HUDEP-2 (cell line): ENCODE results near the gene UBA6.
A peak's percentile ranks its signal among the peaks of the same experiment; 100 is the strongest.
"Not testable (repeated sequence)": the region's sequence is repeated elsewhere in the genome, so short reads cannot be mapped to it uniquely, and the experiment has no call there.

Source experiments
- DNase-seq, 76 experiments: peaks; one replicate each; lab custom pipeline; 2025; ENCODE audit not compliant: unreplicated experiment in 76 of 76; lab: John Stamatoyannopoulos, UW

The UBA6 gene

DNA sequence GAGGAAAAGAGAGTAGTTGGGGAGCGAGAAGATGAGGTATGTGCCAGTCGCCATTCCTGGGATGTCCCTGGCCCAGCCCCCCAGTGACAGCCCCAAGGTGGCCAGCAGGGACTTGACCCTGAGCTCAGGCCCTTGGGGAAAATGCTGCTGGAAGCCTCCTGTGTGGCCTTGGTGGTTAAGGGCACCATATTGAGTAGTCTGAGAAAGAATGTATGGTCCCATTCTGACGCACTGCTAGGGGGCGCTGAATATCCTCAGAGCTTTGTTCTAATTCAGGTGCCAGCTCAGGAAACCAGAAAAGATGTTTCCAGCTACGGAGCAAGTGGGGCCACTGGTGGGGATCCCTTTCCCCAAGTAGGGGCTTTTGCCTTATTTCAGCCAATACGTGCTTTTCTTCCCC is 14.0 kb upstream of the UBA6 start:
- no peak for DNase-seq

DNA sequence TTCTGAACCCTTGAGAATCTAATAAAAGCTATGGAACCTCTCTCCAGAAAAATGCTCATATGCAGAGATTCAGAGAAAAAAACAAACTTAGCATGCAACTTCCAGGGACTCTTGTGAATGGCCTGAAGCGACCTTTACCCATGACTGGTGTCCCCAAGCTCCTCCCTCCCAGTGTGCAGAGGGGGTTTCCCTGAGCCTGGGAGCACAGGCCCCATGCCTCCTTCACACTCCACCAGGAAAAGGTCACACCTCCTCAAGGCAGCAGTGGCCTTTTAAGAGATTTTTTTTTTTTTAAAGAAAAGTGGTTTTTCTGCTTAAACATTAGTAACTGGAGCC is 13.3 kb upstream of the UBA6 start:
- DNase-seq = no peak

DNA sequence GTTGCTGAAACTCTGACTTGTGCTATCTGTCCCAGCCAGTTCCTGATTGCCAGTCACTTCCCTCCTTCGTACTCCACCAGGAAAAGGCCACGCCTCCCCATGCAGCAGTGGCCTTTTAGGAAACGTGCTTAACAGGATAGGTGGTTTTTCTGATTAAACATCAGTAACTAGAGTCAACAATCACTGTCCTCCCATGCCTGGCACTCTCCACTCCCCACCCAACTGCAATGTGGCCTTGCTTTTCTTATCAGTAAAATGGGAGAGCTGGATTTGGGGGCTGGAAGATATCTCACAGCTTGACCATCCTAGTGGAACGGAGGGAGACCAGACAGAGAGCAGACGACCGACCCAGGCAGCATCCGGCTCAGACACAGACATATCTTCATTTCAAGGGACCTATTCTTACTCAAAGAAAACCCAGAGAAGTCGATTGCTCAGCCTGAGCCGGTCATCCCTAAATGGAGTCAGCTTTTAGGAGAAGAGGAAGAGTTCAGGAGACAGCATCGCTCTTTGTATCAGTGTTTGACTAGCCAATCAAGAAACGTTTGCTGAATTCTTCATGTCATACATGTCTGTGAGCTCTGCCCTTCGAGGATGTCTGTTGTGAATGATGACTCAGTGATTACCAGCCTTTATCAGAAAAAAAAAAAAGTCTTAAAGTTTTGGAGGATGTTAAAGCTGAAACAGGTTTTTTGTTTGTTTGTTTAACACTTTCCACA is 12.7 kb upstream of the UBA6 start:
- peak in 3 of 76 experiments; percentile 1 to 14 (median 9) for DNase-seq

DNA sequence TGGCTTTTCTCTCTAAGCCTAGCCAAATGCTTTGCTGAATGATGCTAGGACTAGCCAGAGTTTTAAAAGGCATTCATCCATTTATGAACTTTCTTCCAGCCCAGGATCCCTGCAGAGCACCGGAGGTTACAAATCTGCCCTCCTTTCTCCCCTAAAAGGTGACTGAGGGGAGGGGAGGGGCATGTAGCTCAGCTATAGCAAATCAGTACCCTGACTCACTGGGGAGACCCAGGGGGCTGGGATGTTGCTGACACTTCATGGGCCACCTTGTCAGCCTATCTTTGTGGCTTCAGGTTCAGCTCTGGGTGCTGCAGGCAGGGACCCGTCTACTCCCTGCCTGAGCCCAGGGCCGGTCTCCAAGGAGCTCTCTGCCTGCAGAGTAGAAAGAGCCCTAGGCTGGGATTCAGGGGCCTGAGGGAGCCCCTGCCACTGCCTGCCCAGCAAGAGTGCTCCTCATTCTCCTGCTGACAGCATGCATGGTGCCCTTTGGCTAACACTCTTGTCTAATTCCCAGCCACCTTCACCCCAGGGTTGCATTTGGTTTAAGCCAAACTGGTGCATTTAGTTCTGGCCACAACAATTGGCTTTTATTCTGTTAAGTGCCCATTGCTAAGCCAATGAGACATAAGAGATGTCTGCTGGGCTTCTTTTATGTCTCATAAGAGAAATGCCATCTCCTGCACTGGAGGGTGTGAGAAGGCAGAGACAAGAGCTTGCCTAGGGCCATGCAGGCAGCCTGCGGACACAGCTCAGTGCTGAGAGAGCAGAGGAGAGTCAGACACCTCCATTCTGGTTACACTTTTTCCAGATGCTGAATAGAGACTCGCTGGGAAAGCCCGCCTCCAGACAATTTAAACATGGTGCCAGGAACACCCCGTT is 11.9 kb upstream of the UBA6 start:
- no peak for DNase-seq

DNA sequence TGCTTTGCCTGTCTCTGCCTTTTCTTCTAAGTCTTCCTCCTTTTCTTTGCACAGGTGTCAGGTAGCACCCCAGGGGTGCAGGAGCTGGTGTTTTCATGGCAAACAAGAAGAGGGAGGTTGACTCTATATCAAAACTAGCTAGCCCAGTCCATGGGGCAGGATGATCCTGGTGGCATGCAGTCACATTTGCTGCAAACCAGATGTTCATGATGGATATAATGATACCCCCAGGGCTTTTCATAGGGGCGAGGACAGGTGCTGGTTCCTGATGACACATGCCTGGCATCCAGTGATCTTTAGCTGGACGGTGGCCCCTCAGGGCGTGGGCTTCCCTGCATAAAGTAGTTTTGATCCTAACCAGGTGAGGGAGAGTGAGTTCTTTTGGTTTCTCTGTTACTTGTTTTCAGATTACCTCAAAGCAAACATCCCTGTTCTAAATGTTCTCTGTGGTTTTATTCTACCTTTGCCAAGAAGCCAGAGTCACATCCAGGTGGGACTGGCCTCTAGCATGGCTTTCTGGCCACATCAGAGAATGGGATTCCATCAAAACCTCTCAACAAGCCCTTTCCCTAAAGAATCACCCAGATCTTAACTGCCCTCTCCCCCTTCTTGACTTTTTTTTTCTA is 11.2 kb upstream of the UBA6 start:
- DNase-seq = no peak

DNA sequence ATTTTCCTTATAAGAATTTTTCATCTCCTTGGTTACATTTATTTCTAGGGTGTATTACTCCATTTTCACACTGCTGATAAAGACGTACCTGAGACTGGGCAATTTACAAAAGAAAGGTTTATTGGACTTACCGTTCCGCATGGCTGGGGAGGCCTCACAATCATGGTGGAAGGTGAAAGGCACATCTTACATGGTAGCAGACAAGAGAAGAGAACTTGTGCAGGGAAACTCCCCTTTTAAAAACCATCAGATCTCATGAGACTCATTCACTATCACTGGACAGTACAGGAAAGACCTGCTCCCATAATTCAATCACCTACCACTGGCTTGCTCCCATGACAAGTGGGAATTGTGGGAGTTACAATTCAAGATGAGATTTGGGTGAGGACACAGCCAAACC is 5.7 kb upstream of the UBA6 start:
- DNase-seq = not testable (repeated sequence)

DNA sequence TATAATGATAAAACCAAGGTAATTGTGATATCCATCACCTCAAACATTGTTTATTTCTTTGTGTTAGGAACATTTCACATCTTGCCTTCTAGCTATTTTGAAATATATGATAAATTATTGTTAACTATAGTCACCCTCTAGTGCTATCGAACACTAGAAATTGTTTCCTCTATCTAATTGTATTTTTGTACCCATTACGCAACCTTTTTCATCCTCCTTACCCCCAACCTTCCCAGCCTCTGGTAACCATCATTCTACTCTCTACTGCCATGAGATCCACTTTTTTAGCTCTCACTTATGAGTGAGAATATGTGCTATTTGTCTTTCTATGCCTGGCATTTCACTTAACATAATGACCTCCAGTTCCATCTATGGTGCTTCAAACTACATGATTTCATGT is 3.9 kb upstream of the UBA6 start:
- DNase-seq = no peak

DNA sequence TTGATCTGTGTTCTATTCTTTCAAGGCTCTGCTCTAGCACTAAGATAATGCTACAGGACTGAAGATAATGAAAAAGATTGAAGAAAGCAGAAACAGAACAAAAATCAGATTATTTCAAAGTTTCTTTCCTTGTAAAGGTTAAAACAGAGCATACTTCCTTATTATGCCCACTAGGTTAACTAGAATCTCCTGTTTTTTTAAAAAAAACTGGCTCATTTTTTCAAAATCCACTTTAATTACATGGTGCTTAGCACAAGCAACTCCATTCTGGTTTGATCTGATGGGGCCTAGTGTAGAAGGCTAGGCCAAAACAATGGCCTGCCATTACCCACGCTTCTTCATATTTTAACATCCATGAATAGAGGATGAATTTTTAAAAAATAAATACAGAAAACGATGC is 1.2 kb upstream of the UBA6 start:
- DNase-seq = no peak

DNA sequence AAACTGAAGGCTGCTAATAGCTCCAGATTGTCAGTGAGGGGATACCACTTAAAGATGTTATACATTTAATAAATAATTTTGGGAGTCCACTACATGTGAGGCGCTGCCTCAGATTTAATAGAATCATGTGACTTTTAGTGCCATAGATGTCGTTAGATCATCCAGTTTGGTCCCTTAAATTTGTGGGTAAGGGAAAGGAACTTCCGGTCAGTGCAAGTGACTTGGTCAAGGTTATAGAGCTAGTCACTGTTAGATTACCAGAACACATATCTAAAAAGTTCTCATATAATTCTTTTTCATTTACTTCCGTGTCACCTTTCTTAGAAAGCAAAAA is 529 bp upstream of the UBA6 start:
- DNase-seq = peak in 1 of 76 experiments; percentile 32

DNA sequence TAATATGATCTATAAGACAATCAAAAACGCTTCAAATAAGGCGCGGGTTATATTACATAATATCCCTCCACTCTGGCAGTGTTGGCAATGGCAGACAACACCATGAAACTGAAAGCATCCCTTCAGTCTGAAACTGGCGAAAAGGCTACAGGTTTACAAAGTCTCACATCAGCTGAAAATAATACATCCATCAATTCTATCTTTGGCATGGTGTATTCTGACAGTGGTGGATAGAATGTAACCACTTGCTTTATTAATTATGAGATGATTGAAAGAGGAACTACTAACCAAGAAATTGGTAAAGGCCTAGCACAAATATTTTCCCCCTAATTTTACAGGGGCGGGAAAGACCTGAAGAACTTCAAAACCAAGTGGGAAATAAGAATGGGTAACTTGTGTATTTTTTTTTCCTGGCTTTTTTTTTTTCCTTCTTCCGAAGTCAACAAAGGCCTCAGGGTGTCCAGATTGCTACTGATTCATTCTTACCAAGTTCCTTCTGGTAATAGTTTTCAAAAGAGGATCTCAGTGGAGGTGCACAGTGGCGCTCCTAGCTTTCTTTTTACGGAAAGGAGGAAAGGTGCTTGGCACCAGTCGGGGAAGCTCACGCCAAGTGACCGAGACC is 728 bp downstream of the UBA6 start:
- DNase-seq = peak in 1 of 76 experiments; percentile 3

DNA sequence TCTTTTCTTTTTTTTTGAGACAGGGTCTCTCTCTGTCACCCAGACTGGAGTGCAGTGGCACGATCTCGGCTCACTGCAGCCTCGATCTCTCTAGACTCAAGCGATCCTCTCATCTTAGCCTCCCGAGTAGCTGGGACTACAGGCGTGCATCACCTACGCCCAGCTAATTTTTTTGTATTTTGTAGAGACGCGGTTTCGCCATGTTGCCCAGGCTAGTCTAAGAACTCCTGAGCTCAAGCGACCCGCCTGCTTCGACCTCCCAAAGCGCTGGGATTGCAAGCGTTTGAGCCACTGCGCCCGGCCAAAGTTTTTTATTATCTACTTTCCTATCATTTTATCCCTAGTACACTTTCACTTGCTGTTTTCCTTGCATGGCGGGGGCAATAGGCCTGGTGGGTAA is 1.4 kb downstream of the UBA6 start:
- no peak for DNase-seq

DNA sequence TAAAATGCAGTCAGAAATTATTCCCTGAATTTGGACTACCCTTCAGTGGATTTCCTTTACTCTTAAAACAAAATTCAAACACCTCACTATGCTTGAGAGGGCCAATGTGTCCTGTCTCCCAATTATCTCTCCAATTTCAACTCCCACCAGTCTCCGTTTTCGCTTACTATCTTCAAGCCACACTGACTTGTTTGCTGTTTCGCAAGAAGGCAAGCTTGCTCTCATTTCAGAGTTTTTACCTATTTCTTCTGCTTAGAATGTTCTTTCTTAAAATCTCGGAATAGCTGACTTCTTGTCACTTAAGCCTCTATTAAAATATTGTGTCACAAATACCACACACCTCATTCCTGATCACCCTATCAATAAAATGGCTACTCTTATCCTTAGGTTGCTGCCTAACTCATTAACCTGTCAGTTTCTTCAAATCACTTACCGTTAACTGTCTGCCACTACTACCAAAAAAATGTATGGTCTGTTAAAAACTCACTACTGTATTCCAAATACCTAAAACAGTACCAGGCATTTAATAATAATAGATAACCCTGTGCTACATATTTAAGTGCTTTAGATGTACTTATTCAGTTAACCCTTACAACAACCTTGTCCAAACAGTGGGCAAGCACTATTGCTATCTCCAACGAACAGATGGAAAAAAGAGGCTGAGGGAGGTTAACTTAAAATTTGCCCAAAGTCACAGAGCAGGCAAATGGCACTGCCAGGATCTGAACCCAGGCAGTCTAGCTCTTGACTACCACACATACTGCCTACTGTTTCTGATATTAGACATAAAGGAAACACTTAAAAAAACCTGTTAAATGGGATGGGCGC is 2.9 kb downstream of the UBA6 start:
- peak in 23 of 76 experiments; percentile 1 to 60 (median 23) for DNase-seq

DNA sequence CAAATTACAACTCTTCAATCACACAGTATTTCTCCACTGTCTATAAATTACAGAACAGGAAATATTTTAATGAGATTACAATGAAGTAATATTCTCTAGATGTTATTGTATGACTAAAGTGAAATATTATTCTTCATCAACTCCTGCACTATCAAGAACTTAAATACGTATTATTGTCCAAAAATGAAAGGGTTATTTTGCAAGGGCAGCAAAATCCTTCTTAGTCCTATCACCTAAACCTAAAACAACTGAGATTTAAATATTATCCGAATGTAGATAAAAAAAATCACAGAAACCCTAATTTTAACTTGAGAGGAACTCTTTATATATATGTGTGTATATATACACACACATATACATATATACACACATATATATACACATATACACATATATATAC is 4.9 kb downstream of the UBA6 start:
- DNase-seq = no peak

DNA sequence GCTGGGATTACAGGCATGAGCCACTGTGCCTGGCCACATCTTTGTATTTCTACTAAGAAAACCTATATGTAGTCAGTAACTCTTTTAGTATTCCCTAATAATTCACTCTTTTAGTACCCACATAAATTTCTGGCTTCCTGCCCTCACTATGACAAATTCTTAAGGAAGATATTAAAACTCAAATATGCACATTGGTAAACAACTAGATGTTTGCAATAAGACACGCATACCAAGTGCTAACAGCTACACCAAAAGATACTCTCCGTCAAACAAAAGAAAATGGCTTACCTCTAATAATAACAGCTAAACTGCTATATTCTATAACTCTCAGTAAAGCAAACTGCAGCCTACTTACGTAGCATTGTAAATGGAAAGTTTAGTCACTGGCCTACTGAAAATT is 6.3 kb downstream of the UBA6 start:
- no peak for DNase-seq

DNA sequence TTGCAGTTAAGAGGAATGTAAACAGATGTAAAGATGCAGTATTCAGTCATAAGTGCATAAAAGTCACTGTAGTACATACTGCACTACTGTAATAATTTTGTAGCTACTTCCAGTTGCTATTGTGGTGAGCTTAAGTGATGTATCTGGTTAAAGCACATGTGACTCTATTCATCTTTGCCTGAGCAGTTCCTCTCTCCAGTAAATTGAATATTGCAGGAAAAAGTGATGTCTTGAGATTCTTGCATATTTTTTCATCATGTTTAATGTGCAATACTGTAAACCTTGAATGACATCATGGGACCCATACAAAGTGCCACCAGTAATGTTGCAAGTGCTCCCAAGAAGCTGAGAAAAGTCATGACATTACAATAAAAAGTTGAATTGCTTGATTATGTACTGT is 9.6 kb downstream of the UBA6 start:
- no peak for DNase-seq

DNA sequence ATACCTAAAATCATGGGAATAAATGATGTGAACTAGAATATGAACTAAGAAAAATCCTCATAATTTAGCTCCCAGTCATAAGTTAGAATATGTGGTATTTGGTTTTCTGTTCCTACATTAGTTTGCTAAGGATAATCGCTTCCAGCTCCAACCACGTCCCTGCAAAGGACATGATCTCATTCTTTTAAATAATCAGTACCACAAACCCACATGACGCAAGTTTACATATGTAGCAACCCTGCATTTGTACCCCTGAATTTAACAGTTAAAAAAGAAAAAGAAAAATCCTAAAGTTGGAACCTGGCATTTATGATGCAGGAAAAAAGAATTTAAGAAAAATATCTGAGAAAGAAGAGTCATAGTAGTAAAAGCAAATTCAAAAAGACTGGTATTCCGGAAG is 13.3 kb downstream of the UBA6 start:
- DNase-seq = no peak

DNA sequence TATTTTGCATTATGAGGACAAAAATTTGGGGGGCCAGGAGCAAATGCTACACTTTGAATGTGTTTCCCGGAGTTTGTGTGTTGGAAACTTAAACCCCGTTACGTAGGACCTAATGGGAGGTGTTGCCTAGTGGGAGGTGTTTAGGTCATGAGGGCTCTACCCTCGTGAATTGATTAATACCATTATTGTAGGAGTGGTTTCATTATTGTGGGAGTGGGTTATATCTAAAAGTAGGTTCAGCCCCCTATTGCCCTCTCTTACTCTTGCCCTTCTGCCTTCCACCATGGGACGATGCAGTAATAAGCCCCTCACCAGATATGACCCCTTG is 15.5 kb downstream of the UBA6 start:
- DNase-seq = no peak

DNA sequence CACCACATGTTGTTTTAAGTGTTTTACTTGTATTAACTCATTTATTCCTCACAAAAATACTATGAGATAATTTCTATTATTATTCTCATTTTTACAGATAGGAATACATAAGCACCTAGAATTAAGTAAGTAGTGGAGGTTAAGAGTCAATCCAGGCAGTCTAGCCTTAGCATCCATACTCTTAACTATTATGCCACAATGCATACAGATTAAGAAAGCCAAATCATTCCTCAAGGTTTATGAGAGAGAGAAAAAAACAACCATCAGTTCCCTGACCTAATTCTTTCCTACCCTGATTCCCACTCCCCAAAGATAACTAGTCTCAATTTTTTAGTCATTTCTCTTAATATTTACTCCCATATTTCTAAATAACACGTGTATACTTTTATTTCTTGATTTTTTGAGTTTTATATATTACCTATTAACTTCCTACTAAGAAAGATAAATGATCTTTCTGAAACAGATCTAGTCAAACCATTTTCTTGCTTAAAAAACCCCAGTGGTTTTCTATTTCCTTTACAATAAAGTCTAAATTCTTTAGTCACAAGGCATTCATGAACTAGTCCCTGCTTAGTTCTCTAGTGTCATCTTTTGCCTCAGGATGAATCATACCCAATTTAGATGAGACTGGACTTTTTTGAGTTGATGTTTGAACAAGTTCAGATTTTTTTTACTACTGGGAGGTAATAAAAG is 16.0 kb downstream of the UBA6 start:
- no peak for DNase-seq

DNA sequence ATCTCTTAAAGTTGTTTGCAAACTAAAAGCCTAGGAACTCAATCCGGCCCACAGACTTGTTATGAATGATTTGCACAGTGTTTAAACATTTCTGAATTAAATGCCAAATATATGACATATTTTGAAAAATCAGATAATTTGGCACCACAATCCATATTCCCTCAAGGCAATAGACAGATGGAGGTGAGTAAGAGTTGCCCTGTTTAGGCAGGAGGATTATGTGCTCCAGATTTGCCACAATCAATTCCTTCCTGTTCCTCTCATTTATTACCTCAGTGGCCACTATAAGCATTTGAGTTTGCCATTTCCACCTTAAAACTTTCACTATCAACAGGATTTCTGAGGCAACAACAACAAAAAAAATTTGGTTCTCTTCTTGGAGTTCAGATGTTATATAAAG is 18.7 kb downstream of the UBA6 start:
- no peak for DNase-seq

DNA sequence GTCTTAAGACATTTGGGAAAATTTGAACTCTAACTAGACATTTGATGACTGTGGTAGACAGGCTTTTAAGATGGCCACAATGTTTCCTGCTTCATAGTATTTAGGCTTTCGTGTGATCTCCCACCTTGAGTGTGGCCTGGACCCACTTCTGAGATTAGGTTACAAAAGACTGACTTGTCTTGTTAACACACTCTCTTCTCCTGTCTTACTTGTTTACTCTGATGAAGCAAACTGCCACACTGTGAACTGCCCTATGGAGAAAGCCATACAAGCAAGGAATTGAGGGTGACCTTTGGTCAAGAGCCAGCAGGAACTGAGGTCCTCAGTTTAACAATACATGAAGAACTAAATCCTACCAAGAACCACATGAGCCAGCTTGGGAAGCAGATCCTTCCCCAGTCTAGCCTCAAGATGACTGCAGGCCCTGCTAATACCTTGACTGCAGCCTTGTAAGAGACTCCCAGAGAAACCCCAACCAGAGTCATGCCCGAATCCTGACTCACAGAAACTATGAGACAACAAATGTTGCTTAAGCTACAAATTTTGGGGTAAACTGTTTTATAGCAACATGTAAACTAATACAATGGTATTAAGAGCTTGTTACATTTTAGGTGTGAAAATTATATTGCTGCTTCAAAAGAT is 20.3 kb downstream of the UBA6 start:
- DNase-seq = no peak
